ENCODE measurements around the gene ISY1. TPM values are rescaled to one million over a fixed set of nuclear protein-coding genes. Genes with fewer than 3 reads are reported as not detected.
"Not testable (repeated sequence)": the region's sequence is repeated elsewhere in the genome, so short reads cannot be mapped to it uniquely, and the experiment has no call there.

Gene ISY1
- polyA plus RNA-seq, 6 donors from 2014 or later = 74.5 to 95.8 (median 88.9) TPM

GRCh38 chr3:129183569-129184395 lies 22.9 kb upstream of the ISY1 start, which contains the start of gene CNBP:
Gene CNBP, minus strand, starts transcription at chr3:129183896. Its CDS starts 12,139 bp downstream, at chr3:129171757.
- Mint-ChIP-seq H3K4me3 (peak within 1 kb of the TSS; percentile 92 to 99 (median 96)), H3K9me3 (no peaks in the 10 kb centered on the region), H3K4me1 (peaks cover 26 to 48% (median 44%) of the 10 kb centered on the region in 3 donors), H3K27me3 (no peaks in the 10 kb centered on the region), H3K36me3 (peaks cover 0 to 4% of the 10 kb centered on the region in 2 donors), H3K27ac (peak within 1 kb of the TSS; percentile 97 to 100 (median 98))
- ATAC-seq (ENCODE audit: low read depth in 2 of 2) (peak; percentile 94 to 97), DNase-seq (peak; percentile 94)

- Mint-ChIP-seq H3K4me3 (peak overlapping the region; percentile 92 to 99 (median 96)), H3K36me3 (peaks cover 0 to 4% of the 10 kb centered on the region in 2 donors), H3K27ac (peak overlapping the region; percentile 96 to 100 (median 98)), H3K27me3 (no peaks in the 10 kb centered on the region), H3K4me1 (peaks cover 28 to 52% (median 50%) of the 10 kb centered on the region in 3 donors), H3K9me3 (no peaks in the 10 kb centered on the region)
- ATAC-seq (ENCODE audit: low read depth in 2 of 2) (no peak), DNase-seq (no peak)
Observed at GRCh38 chr3:129182390-129183185, 21.7 kb upstream of the ISY1 start.

- H3K27ac Mint-ChIP-seq = peak overlapping the region; percentile 96 to 100 (median 98)
- H3K9me3 Mint-ChIP-seq = no peaks in the 10 kb centered on the region
- H3K27me3 Mint-ChIP-seq = no peaks in the 10 kb centered on the region
- no peak for ATAC-seq (ENCODE audit: low read depth in 2 of 2)
- H3K4me3 Mint-ChIP-seq = peak overlapping the region; percentile 92 to 99 (median 96)
- DNase-seq = no peak
- peaks cover 0 to 4% of the 10 kb centered on the region in 2 donors for H3K36me3 Mint-ChIP-seq
- peaks cover 33 to 60% (median 58%) of the 10 kb centered on the region in 3 donors for H3K4me1 Mint-ChIP-seq
Observed at GRCh38 chr3:129181819-129182218, 21.0 kb upstream of the ISY1 start.

DNA sequence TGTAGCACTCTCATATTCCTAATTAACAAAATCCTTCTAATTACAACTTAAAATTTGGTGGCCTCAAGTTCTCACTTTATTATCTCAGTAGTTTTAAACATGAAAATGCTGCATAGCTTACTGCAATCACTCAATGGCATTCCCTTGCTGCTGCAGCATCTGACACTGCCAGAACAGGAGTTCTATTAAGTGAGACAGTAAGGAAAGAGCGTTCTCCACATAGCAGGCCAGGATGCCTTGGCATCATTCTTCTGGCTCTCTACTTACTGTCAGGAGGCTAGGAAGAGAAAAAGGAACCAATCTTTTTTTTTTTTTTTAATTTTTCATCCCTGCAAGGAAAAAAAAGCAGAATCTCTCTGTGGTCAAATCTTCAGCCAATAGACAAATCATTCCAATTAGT lies 19.6 kb upstream of the ISY1 start:
- peak overlapping the region; percentile 70 to 99 (median 87) for H3K4me3 Mint-ChIP-seq
- DNase-seq (no peak), ATAC-seq (ENCODE audit: low read depth in 2 of 2) (no peak)
- peaks cover 7 to 10% of the 10 kb centered on the region in 2 donors for H3K36me3 Mint-ChIP-seq
- peak overlapping the region; percentile 14 to 99 (median 60) for H3K27ac Mint-ChIP-seq
- H3K9me3 Mint-ChIP-seq = no peaks in the 10 kb centered on the region
- H3K27me3 Mint-ChIP-seq = no peaks in the 10 kb centered on the region
- H3K4me1 Mint-ChIP-seq = peaks cover 44 to 73% (median 71%) of the 10 kb centered on the region in 3 donors

- Mint-ChIP-seq H3K4me1 (peaks cover 41 to 86% (median 52%) of the 10 kb centered on the region in 3 donors), H3K27ac (peak overlapping the region in 3 of 6 donors; percentile 2 to 76 (median 69)), H3K36me3 (peaks cover 10 to 12% of the 10 kb centered on the region in 2 donors), H3K27me3 (no peaks in the 10 kb centered on the region), H3K9me3 (no peaks in the 10 kb centered on the region), H3K4me3 (peak overlapping the region in 6 of 8 donors; percentile 1 to 64 (median 26))
- no peak for ATAC-seq (ENCODE audit: low read depth in 2 of 2)
- DNase-seq = no peak
Observed at GRCh38 chr3:129176051-129176450, 15.2 kb upstream of the ISY1 start.

DNA sequence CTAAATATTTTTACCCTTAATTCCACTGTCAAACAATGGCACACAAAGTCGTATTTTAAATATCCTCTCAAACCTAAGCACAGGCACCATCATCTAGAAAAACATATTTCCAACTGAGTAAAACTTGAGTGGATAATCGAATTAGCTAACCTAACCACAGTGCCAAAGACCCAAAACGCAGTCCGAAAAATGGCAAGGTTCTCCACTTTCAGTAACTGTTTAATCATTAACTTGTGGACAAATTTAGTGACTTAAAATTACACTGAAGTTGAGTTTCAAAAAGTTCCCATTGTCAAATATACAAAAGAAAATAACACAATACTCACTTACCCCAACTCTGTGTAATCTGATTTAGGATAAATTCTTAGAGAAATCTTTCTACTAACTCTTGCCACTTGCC lies 12.9 kb upstream of the ISY1 start:
- Mint-ChIP-seq H3K4me1 (peaks cover 31 to 64% (median 32%) of the 10 kb centered on the region in 3 donors), H3K9me3 (no peaks in the 10 kb centered on the region), H3K36me3 (peaks cover 14 to 23% of the 10 kb centered on the region in 2 donors), H3K4me3 (peak overlapping the region in 1 of 8 donors; percentile 20), H3K27me3 (no peaks in the 10 kb centered on the region), H3K27ac (peak overlapping the region in 1 of 6 donors; percentile 49)
- ATAC-seq (ENCODE audit: low read depth in 2 of 2) (no peak), DNase-seq (no peak)

- DNase-seq (no peak), ATAC-seq (ENCODE audit: low read depth in 2 of 2) (no peak)
- H3K4me3 Mint-ChIP-seq = peak overlapping the region in 1 of 8 donors; percentile 20
- no peaks in the 10 kb centered on the region for H3K9me3 Mint-ChIP-seq
- peaks cover 31 to 61% (median 32%) of the 10 kb centered on the region in 3 donors for H3K4me1 Mint-ChIP-seq
- no peaks in the 10 kb centered on the region for H3K27me3 Mint-ChIP-seq
- peaks cover 14 to 23% of the 10 kb centered on the region in 2 donors for H3K36me3 Mint-ChIP-seq
- peak overlapping the region in 2 of 6 donors; percentile 39 to 49 for H3K27ac Mint-ChIP-seq
Observed at GRCh38 chr3:129173206-129173605, 12.3 kb upstream of the ISY1 start.

DNA sequence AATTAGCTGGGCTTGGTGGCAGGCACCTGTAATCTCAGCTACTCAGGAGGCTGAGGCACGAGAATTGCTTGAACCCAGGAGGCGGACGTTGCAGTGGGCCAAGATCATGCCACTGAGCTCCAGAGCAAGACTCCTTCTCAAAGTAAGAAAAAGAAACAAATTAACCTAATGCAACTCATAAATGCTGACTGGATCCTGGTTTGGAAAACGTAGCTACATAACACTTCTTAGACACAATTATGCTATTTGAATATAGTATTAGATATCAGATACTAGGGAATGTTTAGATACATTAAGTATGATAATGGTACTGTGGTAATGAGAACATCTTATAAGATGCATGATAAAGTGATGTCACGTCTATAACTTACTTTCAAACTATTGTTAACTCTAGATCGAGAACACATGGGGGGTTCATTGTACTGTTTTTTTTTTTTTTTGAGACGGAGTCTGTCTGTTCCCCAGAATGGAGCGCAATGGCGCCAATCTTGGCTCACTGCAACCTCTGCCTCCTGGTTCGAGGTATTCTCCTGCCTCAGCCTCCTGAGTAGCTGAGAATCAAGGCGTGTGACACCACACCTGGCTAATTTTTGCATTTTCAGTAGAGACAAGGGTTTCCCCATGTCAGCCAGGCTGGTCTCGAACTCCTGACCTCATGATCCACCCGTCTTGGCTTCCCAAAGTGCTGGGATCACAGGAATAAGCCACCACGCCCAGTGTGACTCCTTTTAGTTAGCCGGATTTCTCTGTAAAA lies 5.9 kb upstream of the ISY1 start:
- H3K9me3 Mint-ChIP-seq = no peaks in the 10 kb centered on the region
- ATAC-seq (ENCODE audit: low read depth in 2 of 2) = no peak
- peaks cover 16 to 18% of the 10 kb centered on the region in 2 donors for H3K36me3 Mint-ChIP-seq
- peak overlapping the region in 4 of 6 donors; percentile 11 to 65 (median 36) for H3K27ac Mint-ChIP-seq
- no peak overlapping the region for H3K4me3 Mint-ChIP-seq
- H3K27me3 Mint-ChIP-seq = no peaks in the 10 kb centered on the region
- DNase-seq = no peak
- H3K4me1 Mint-ChIP-seq = peaks cover 12 to 14% (median 13%) of the 10 kb centered on the region in 3 donors

- Mint-ChIP-seq H3K27ac (peak overlapping the region in 1 of 6 donors; percentile 38), H3K36me3 (peaks cover 8 to 18% of the 10 kb centered on the region in 2 donors), H3K4me1 (peaks cover 12 to 15% (median 14%) of the 10 kb centered on the region in 3 donors)
- DNase-seq; ATAC-seq (ENCODE audit: low read depth in 2 of 2); H3K27me3 Mint-ChIP-seq; H3K4me3 Mint-ChIP-seq; H3K9me3 Mint-ChIP-seq: not testable (repeated sequence)
Observed at GRCh38 chr3:129165594-129165993, 4.7 kb upstream of the ISY1 start.

GRCh38 chr3:129164500-129164899 lies 3.6 kb upstream of the ISY1 start:
- peak overlapping the region in 3 of 6 donors; percentile 41 to 67 (median 47) for H3K27ac Mint-ChIP-seq
- ATAC-seq (ENCODE audit: low read depth in 2 of 2) (no peak), DNase-seq (no peak)
- H3K4me1 Mint-ChIP-seq = peaks cover 23 to 25% (median 25%) of the 10 kb centered on the region in 3 donors
- no peaks in the 10 kb centered on the region for H3K27me3 Mint-ChIP-seq
- no peaks in the 10 kb centered on the region for H3K9me3 Mint-ChIP-seq
- peaks cover 4 to 12% of the 10 kb centered on the region in 2 donors for H3K36me3 Mint-ChIP-seq
- peak overlapping the region in 1 of 8 donors; percentile 66 for H3K4me3 Mint-ChIP-seq

DNA sequence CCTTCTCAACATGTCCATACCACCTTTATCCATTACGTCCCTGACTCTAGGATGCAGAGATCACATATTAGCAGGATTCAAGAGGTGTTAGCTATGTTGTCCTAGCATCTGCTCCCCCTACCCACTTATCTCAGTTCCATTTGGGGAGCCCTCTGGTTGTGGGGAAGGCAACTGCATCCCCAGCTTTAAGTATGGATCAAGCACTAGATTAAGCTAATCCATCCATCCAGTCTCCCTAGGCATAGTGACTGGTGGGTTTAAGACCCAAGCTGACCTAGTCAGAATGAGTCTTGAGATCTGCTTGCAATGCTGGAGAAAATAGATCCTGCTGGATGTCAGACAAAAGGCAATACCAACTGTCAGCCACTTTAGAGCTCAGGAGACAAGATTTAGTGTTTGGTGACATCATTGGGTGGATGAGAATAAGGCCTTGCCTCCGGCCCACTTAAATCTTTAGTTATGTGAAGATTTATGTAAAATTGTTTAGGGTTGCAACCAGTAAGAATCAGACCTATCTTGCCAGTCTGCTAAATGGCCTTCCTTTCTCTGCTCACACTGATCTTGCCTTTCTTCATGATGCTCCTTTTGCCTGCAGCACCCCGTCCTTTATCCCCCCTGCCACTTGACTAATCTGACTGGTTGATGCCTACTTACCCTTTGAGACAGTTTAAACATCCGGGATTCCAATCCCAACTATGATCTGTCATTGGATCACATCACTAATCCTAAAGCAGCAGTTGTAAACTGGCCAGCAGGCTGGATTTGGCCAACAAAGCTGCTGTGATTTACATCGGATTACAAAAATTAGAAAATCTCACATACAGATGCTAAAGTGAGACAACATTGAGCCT lies 2.1 kb upstream of the ISY1 start:
- H3K4me1 Mint-ChIP-seq = peaks cover 28 to 32% (median 32%) of the 10 kb centered on the region in 3 donors
- no peaks in the 10 kb centered on the region for H3K9me3 Mint-ChIP-seq
- peak overlapping the region in 6 of 8 donors; percentile 44 to 99 (median 97) for H3K4me3 Mint-ChIP-seq
- no peaks in the 10 kb centered on the region for H3K27me3 Mint-ChIP-seq
- DNase-seq (no peak), ATAC-seq (ENCODE audit: low read depth in 2 of 2) (no peak)
- peak overlapping the region in 5 of 6 donors; percentile 97 to 100 (median 99) for H3K27ac Mint-ChIP-seq
- peaks cover 0 to 8% of the 10 kb centered on the region in 2 donors for H3K36me3 Mint-ChIP-seq

DNA sequence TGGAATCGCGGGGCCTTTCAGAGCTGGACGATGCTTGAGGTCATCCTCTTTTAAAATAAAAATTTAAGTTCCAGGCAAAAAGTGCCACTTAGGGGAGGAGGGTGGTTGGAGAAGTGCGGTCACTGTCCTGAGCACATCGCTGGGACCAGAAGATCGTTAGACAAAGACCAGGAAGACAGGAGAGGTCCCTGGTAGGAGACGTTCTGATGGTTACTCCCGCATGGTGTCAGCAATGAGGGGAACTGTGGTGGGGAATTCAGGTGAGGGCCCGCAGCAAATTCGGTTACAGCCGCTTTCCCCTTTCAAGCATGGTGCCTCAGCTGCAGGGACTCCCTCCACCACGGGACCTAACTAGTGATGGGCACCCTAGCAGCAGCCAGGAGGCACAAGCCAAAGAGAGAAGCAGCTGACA lies 1.0 kb upstream of the ISY1 start:
- peak overlapping the region; percentile 98 to 100 (median 99) for H3K27ac Mint-ChIP-seq
- peak; percentile 17 for DNase-seq
- peaks cover 0 to 4% of the 10 kb centered on the region in 2 donors for H3K36me3 Mint-ChIP-seq
- no peaks in the 10 kb centered on the region for H3K27me3 Mint-ChIP-seq
- H3K9me3 Mint-ChIP-seq = no peaks in the 10 kb centered on the region
- peaks cover 28 to 32% (median 32%) of the 10 kb centered on the region in 3 donors for H3K4me1 Mint-ChIP-seq
- peak; percentile 6 to 7 for ATAC-seq (ENCODE audit: low read depth in 2 of 2)
- peak overlapping the region; percentile 96 to 99 (median 97) for H3K4me3 Mint-ChIP-seq
